Heart left ventricle (tissue), 16 donors: Measurements from ENCODE around the gene ABCA1. TPM values are rescaled to one million over a fixed set of nuclear protein-coding genes. Genes with fewer than 3 reads are reported as not detected.

Experiments
- ATAC-seq, 4 donors: fragments of 200-7000 bp; cut with Tn5 transposase; one replicate each; pipeline ENCODE4 v1.9.1; 2020 to 2022; ENCODE audit warnings: moderate library complexity in 4 of 4, mild to moderate bottlenecking in 3 of 4, moderate number of reproducible peaks in 1 of 4
- DNase-seq, 5 donors: peaks; one replicate each; pipeline ENCODE4 v3.0.0-alpha.2; 2020
- H3K27ac ChIP-seq, 12 donors: fragments of 200-600 bp; sonication (generic) in 4 of 12; one replicate each; pipeline versions ENCODE4 v1.5.0 to v1.8.0; 2016 to 2022; ENCODE audit warnings: mild to moderate bottlenecking in 2 of 12
- H3K27me3 ChIP-seq, 9 donors: fragments of 200-600 bp; sonication (generic) in 2 of 9; one replicate each; pipeline versions ENCODE4 v1.5.1 to v1.8.0; 2016 to 2022; ENCODE audit warnings: mild to moderate bottlenecking in 3 of 9
- H3K36me3 ChIP-seq, 9 donors: fragments of 200-600 bp; sonication (generic) in 2 of 9; one replicate each; pipeline versions ENCODE4 v1.5.0 to v1.8.0; 2018 to 2022; ENCODE audit warnings: mild to moderate bottlenecking in 2 of 9
- H3K4me1 ChIP-seq, 12 donors: fragments of 200-600 bp; sonication (generic) in 4 of 12; one replicate each; pipeline versions ENCODE4 v1.5.0 to v1.8.0; 2016 to 2022; ENCODE audit warnings: mild to moderate bottlenecking in 3 of 12
- H3K4me3 ChIP-seq, 12 donors: fragments of 200-600 bp; sonication (generic) in 4 of 12; one replicate each; pipeline versions ENCODE4 v1.5.0 to v1.8.0; 2017 to 2022; ENCODE audit warnings: mild to moderate bottlenecking in 9 of 12, moderate library complexity in 4 of 12
- H3K9me3 ChIP-seq, 12 donors: fragments of 200-600 bp; sonication (generic) in 4 of 12; one replicate each; pipeline versions ENCODE4 v1.5.0 to v1.8.0; 2016 to 2022; ENCODE audit warnings: mild to moderate bottlenecking in 1 of 12
- POLR2A ChIP-seq, 2 donors: fragments of 450-650 bp; IDR thresholded peaks; one replicate each; pipeline ENCODE4 v1.6.1; 2017; ENCODE audit warnings: antibody characterized with exemption in 2 of 2, mild to moderate bottlenecking in 2 of 2, moderate library complexity in 2 of 2
- WGBS, 4 donors: extraction: QIAGEN DNeasy Blood & Tissue Kit in 2 of 4; methylation state at CpG; one replicate each; pipeline versions ENCODE4 v1.1.5 to v1.1.7; 2013 to 2018; 5-methylcytosine and 5-hydroxymethylcytosine counted together
- intact Hi-C, 10 donors: fragments of 100-400 bp; cut with DNase I; formaldehyde crosslinking; loops; one replicate each; pipeline versions ENCODE4 v1.11.1 to v1.14.2; 2022
- polyA plus RNA-seq, 2 donors: library from polyadenylated mRNA; stranded (reverse); fragments of 200-250 nt; gene quantifications; one replicate each; pipeline ENCODE4 v1.2.3, GENCODE V29; 2013
- total RNA-seq, 9 donors: library from RNA; depleted of rRNA in 2 of 9; stranded (reverse); fragments of >200 nt in 2 of 9; fragmentation: NEBNext Ultra II Directional in 3 of 9; extraction: Animal tissue kit (Norgen Biotek cat#: 25700) in 3 of 9; gene quantifications; one replicate each; pipeline versions ENCODE4 v1.1.0 to v1.2.4, GENCODE V29; 2016 to 2023
- TF ChIP-seq, protein P1 (sequence below), 12 donors: fragments of 200-600 bp; sonication (generic) in 4 of 12; IDR thresholded peaks; one replicate each; pipeline versions ENCODE4 v1.5.0 to v1.8.0; 2018 to 2022; ENCODE audit warnings: antibody characterized with exemption in 12 of 12, mild to moderate bottlenecking in 5 of 12
- donor health status: ischemic (EF 13 %, LVEDD 7.1; RV severe dilation, severe dysfunction).
- donor health status: healthy with polysubstance abuse.
- donor health status: DM: no; HTN: yes; CAD: no.
- donor health status: DM: no; HTN: no; CAD: no.
- donor health status: ischemic (EF 25% LVEDD 6.9; RV normal size, moderate dysfunction).
- donor health status: ischemic (EF 25% LVEDD 5.7; RV mildly dilated, moderate dysfunction).
- donor health status: healthy.
- donor health status: DM: yes; HTN: yes; CAD: no.
- donor health status: ischemic (EF 35%, LVEDD 5.7; RV mildly dilated, moderate dysfunction).
- donor health status: nonischemic (EF 11% LVEDD 7.7; RV severe dilation, severe dysfunction).
- donor health status: DM: yes; HTN: yes; CAD: no.
- donor health status: PGD.
- donor health status: ischemic (EF 29% LVEDD 5.4; RV normal size, mild dysfunction).
- donor health status: nonischemic (EF 23%, LVEDD 6.1; RV moderate dilation, normal function).

ABCA1 gene
- total and polyA plus RNA-seq, 11 donors = 2.1 to 45.3 (median 10.6) TPM

DNA sequence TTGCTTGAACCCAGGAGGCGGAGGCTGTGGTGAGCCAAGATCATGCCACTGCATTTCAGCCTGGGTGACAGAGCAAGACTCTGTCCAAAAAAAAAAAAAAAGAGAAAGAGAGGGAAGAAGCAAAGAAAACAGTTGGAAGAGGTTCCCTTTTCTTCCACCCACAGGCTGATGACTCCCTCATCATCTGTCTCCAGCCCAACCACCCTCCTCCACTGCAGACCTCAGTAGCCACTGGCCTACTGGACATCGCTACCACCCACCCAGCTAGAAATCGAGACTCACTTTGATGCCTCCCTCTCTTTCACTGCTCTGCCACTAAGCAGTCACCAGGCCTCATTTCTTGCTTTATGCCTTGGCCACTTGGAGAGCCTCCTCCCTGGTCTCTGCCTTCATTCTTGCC lies 92.8 kb downstream of the ABCA1 start:
- Histone ChIP-seq H3K27ac (peak overlapping the region in 2 of 12 donors; percentile 13 to 31), H3K9me3 (no peaks in the 10 kb centered on the region), H3K4me1 (peaks cover 0 to 41% (median 9%) of the 10 kb centered on the region in 12 donors), H3K36me3 (peaks cover 0 to 96% (median 74%) of the 10 kb centered on the region in 9 donors), H3K4me3 (no peak overlapping the region), H3K27me3 (no peaks in the 10 kb centered on the region)
- TF ChIP-seq POLR2A (IDR thresholded peaks at IDR 0.05) = no peak
- TF ChIP-seq, protein P1, sequence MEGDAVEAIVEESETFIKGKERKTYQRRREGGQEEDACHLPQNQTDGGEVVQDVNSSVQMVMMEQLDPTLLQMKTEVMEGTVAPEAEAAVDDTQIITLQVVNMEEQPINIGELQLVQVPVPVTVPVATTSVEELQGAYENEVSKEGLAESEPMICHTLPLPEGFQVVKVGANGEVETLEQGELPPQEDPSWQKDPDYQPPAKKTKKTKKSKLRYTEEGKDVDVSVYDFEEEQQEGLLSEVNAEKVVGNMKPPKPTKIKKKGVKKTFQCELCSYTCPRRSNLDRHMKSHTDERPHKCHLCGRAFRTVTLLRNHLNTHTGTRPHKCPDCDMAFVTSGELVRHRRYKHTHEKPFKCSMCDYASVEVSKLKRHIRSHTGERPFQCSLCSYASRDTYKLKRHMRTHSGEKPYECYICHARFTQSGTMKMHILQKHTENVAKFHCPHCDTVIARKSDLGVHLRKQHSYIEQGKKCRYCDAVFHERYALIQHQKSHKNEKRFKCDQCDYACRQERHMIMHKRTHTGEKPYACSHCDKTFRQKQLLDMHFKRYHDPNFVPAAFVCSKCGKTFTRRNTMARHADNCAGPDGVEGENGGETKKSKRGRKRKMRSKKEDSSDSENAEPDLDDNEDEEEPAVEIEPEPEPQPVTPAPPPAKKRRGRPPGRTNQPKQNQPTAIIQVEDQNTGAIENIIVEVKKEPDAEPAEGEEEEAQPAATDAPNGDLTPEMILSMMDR (IDR thresholded peaks at IDR 0.05) = no peak
- WGBS, 4 donors = 84 to 91% (median 89%) methylated on average over 3 of the region's 3 CpGs
- ATAC-seq = peak; percentile 27 to 60 (median 40)
- no peak for DNase-seq
- intact Hi-C loops = no loop called here

DNA sequence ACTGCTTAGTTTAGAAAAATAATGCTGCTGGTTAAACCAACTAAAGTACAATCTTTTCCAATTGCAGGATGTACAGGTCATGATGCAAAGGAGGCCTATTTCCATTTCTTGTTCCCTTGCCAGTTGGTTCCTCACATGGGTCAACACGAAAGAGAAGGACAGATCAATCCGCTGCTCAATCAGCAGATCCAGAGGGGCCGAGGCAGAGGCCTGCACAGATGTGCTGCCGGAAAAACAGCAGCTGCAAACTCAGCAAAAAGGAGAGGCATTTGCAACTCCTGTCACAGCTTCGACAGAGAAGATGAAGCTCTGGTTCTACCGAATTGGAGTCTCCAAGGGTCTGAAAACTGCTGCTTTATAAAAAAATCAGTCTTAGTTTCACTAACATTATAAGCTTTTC lies 94.3 kb downstream of the ABCA1 start:
- Histone ChIP-seq H3K27me3 (no peaks in the 10 kb centered on the region), H3K9me3 (no peaks in the 10 kb centered on the region), H3K4me1 (peaks cover 0 to 53% (median 9%) of the 10 kb centered on the region in 12 donors), H3K4me3 (no peak overlapping the region), H3K36me3 (peaks cover 0 to 93% (median 72%) of the 10 kb centered on the region in 9 donors), H3K27ac (no peak overlapping the region)
- intact Hi-C loops = no loop called here
- DNase-seq (no peak), ATAC-seq (no peak)
- WGBS, 4 donors = 80 to 89% (median 85%) methylated on average over 6 of the region's 6 CpGs
- no peak for TF ChIP-seq POLR2A (IDR thresholded peaks at IDR 0.05)
- TF ChIP-seq, protein P1 (IDR thresholded peaks at IDR 0.05) = no peak

DNA sequence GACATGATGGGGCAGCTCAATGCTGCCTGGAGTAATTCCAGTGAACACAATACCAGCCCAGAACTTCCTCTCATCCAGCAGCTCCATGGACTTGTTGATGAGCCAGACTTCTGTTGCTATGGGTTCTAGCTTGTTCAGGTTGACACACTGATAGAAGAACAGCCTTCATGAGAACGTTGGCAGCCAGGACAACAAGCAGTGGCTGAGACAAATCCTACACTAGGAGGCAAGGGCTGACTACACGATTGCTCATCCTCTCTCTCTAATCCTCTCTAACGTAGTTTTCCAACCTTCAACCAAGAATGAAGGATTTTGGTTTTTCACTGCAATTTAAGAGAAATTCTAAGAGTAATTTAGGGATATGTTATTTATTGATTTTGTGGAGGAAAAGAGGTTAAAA lies 96.3 kb downstream of the ABCA1 start:
- intact Hi-C loops = no loop called here

DNA sequence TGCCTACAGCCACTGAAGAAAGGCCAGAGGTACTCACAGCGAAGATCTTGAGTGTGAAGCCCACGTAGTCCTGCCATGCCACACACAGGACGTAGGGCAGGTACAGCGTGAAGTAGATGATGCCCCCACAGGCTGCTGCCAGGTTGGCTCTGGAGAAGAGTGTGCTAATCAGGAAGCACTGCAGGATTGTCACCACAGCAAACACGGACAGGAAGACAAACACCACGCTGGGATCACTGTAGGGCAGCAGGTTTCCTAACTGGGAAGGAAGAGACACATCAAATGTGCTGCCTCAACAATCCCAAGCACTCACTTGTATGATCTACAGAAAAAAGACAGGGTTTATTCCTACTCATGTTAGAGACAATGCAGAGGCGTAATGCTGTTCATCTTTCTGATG lies 101.0 kb downstream of the ABCA1 start:
- DNase-seq (no peak), ATAC-seq (peak in 3 of 4 donors; percentile 15 to 36 (median 35))
- no peak overlapping the region for H3K4me3 ChIP-seq
- peaks cover 0 to 100% (median 97%) of the 10 kb centered on the region in 9 donors for H3K36me3 ChIP-seq
- peaks cover 0 to 27% (median 6%) of the 10 kb centered on the region in 12 donors for H3K4me1 ChIP-seq
- 69 to 82% (median 79%) methylated on average over 7 of the region's 7 CpGs for WGBS, 4 donors
- H3K27me3 ChIP-seq = no peaks in the 10 kb centered on the region
- TF ChIP-seq POLR2A (IDR thresholded peaks at IDR 0.05) = no peak
- TF ChIP-seq, protein P1 (IDR thresholded peaks at IDR 0.05) = no peak
- intact Hi-C loops = no loop called here
- peak overlapping the region in 1 of 12 donors; percentile 42 for H3K27ac ChIP-seq
- no peaks in the 10 kb centered on the region for H3K9me3 ChIP-seq

More for the DNA sequence above, 96.3 kb downstream of the ABCA1 start:
- H3K4me3 ChIP-seq = no peak overlapping the region
- DNase-seq = no peak
- H3K4me1 ChIP-seq = peaks cover 0 to 53% (median 8%) of the 10 kb centered on the region in 12 donors
- ATAC-seq = no peak
- H3K36me3 ChIP-seq = peaks cover 0 to 98% (median 82%) of the 10 kb centered on the region in 9 donors
- TF ChIP-seq, protein P1 (IDR thresholded peaks at IDR 0.05) = no peak
- no peak for TF ChIP-seq POLR2A (IDR thresholded peaks at IDR 0.05)
- no peak overlapping the region for H3K27ac ChIP-seq
- 81 to 90% (median 87%) methylated on average over 3 of the region's 3 CpGs for WGBS, 4 donors
- H3K27me3 ChIP-seq = no peaks in the 10 kb centered on the region
- no peaks in the 10 kb centered on the region for H3K9me3 ChIP-seq
